Myocyte (in vitro differentiated cells): ENCODE data around the gene LRRC49. TPM values are rescaled to one million over a fixed set of nuclear protein-coding genes. Genes with fewer than 3 reads are reported as not detected.
"Not testable (repeated sequence)": the region's sequence is repeated elsewhere in the genome, so short reads cannot be mapped to it uniquely, and the experiment has no call there.

Experiments
- DNase-seq: peaks from one replicate; pipeline ENCODE4 v3.0.0-alpha.2; 2012; ENCODE audit warnings: low read depth
- total RNA-seq: library from RNA; depleted of rRNA; stranded (reverse); fragments of >200 nt; gene quantifications from 2 replicates; pipeline ENCODE4 v1.2.3, GENCODE V29; 2014

The LRRC49 gene
- total RNA-seq, 1 donor from 2014 or later, result 4.0 TPM

- peak; percentile 85 for DNase-seq
Observed at GRCh38 chr15:70867911-70868467, 24.6 kb upstream of the LRRC49 start.

GRCh38 chr15:70869346-70869745 lies 23.3 kb upstream of the LRRC49 start:
- DNase-seq, result no peak

GRCh38 chr15:70870051-70870450 lies 22.6 kb upstream of the LRRC49 start:
- DNase-seq, result peak; percentile 86

- DNase-seq, result not testable (repeated sequence)
Observed at GRCh38 chr15:70871490-70871889, 21.1 kb upstream of the LRRC49 start.

- DNase-seq, result no peak
Observed at GRCh38 chr15:70873232-70874054, 19.2 kb upstream of the LRRC49 start.

GRCh38 chr15:70875001-70875782 lies 17.4 kb upstream of the LRRC49 start:
- peak; percentile 63 for DNase-seq

- no peak for DNase-seq
Observed at GRCh38 chr15:70876011-70876410, 16.6 kb upstream of the LRRC49 start.

GRCh38 chr15:70876683-70877082 lies 15.9 kb upstream of the LRRC49 start:
- DNase-seq, result no peak

GRCh38 chr15:70879401-70879800 lies 13.2 kb upstream of the LRRC49 start:
- DNase-seq, result peak; percentile 30

GRCh38 chr15:70880781-70881180 lies 11.8 kb upstream of the LRRC49 start:
- no peak for DNase-seq

- DNase-seq, result no peak
Observed at GRCh38 chr15:70882361-70882760, 10.3 kb upstream of the LRRC49 start.

- peak; percentile 74 for DNase-seq
Observed at GRCh38 chr15:70892912-70893560, 410 bp downstream of the LRRC49 start.

- peak; percentile 81 for DNase-seq
Observed at GRCh38 chr15:70902107-70902506, 9.5 kb downstream of the LRRC49 start.

GRCh38 chr15:70906842-70907241 lies 14.2 kb downstream of the LRRC49 start:
- DNase-seq, result no peak

GRCh38 chr15:70907784-70908471 lies 15.3 kb downstream of the LRRC49 start:
- DNase-seq, result no peak

GRCh38 chr15:70910958-70911357 lies 18.3 kb downstream of the LRRC49 start:
- DNase-seq, result no peak

- no peak for DNase-seq
Observed at GRCh38 chr15:70912187-70912586, 19.6 kb downstream of the LRRC49 start.

GRCh38 chr15:70916531-70916930 lies 23.9 kb downstream of the LRRC49 start:
- no peak for DNase-seq

- DNase-seq, result no peak
Observed at GRCh38 chr15:70917955-70918354, 25.3 kb downstream of the LRRC49 start.

GRCh38 chr15:70920981-70921696 lies 28.5 kb downstream of the LRRC49 start:
- DNase-seq, result no peak
